Heart left ventricle (tissue), 16 donors: ENCODE results near the gene PGM2. TPM values are rescaled to one million over a fixed set of nuclear protein-coding genes. Genes with fewer than 3 reads are reported as not detected.
A peak's percentile ranks its signal among the peaks of the same experiment; 100 is the strongest.

ENCODE experiments used
- ATAC-seq, 4 donors: fragments of 200-7000 bp; cut with Tn5 transposase; one replicate each; pipeline ENCODE4 v1.9.1; 2020 to 2022; ENCODE audit warnings: moderate library complexity in 4 of 4, mild to moderate bottlenecking in 3 of 4, moderate number of reproducible peaks in 1 of 4
- DNase-seq, 5 donors: peaks; one replicate each; pipeline ENCODE4 v3.0.0-alpha.2; 2020
- H3K27ac ChIP-seq, 12 donors: fragments of 200-600 bp; sonication (generic) in 4 of 12; one replicate each; pipeline versions ENCODE4 v1.5.0 to v1.8.0; 2016 to 2022; ENCODE audit warnings: mild to moderate bottlenecking in 2 of 12
- H3K27me3 ChIP-seq, 9 donors: fragments of 200-600 bp; sonication (generic) in 2 of 9; one replicate each; pipeline versions ENCODE4 v1.5.1 to v1.8.0; 2016 to 2022; ENCODE audit warnings: mild to moderate bottlenecking in 3 of 9
- H3K36me3 ChIP-seq, 9 donors: fragments of 200-600 bp; sonication (generic) in 2 of 9; one replicate each; pipeline versions ENCODE4 v1.5.0 to v1.8.0; 2018 to 2022; ENCODE audit warnings: mild to moderate bottlenecking in 2 of 9
- H3K4me1 ChIP-seq, 12 donors: fragments of 200-600 bp; sonication (generic) in 4 of 12; one replicate each; pipeline versions ENCODE4 v1.5.0 to v1.8.0; 2016 to 2022; ENCODE audit warnings: mild to moderate bottlenecking in 3 of 12
- H3K4me3 ChIP-seq, 12 donors: fragments of 200-600 bp; sonication (generic) in 4 of 12; one replicate each; pipeline versions ENCODE4 v1.5.0 to v1.8.0; 2017 to 2022; ENCODE audit warnings: mild to moderate bottlenecking in 9 of 12, moderate library complexity in 4 of 12
- H3K9me3 ChIP-seq, 12 donors: fragments of 200-600 bp; sonication (generic) in 4 of 12; one replicate each; pipeline versions ENCODE4 v1.5.0 to v1.8.0; 2016 to 2022; ENCODE audit warnings: mild to moderate bottlenecking in 1 of 12
- POLR2A ChIP-seq, 2 donors: fragments of 450-650 bp; IDR thresholded peaks; one replicate each; pipeline ENCODE4 v1.6.1; 2017; ENCODE audit warnings: antibody characterized with exemption in 2 of 2, mild to moderate bottlenecking in 2 of 2, moderate library complexity in 2 of 2
- WGBS, 4 donors: extraction: QIAGEN DNeasy Blood & Tissue Kit in 2 of 4; methylation state at CpG; one replicate each; pipeline versions ENCODE4 v1.1.5 to v1.1.7; 2013 to 2018; 5-methylcytosine and 5-hydroxymethylcytosine counted together
- intact Hi-C, 10 donors: fragments of 100-400 bp; cut with DNase I; formaldehyde crosslinking; loops; one replicate each; pipeline versions ENCODE4 v1.11.1 to v1.14.2; 2022
- polyA plus RNA-seq, 2 donors: library from polyadenylated mRNA; stranded (reverse); fragments of 200-250 nt; gene quantifications; one replicate each; pipeline ENCODE4 v1.2.3, GENCODE V29; 2013
- total RNA-seq, 9 donors: library from RNA; depleted of rRNA in 2 of 9; stranded (reverse); fragments of >200 nt in 2 of 9; fragmentation: NEBNext Ultra II Directional in 3 of 9; extraction: Animal tissue kit (Norgen Biotek cat#: 25700) in 3 of 9; gene quantifications; one replicate each; pipeline versions ENCODE4 v1.1.0 to v1.2.4, GENCODE V29; 2016 to 2023
- TF ChIP-seq, protein P1 (sequence below), 12 donors: fragments of 200-600 bp; sonication (generic) in 4 of 12; IDR thresholded peaks; one replicate each; pipeline versions ENCODE4 v1.5.0 to v1.8.0; 2018 to 2022; ENCODE audit warnings: antibody characterized with exemption in 12 of 12, mild to moderate bottlenecking in 5 of 12
- donor health status: ischemic (EF 13 %, LVEDD 7.1; RV severe dilation, severe dysfunction).
- donor health status: healthy with polysubstance abuse.
- donor health status: DM: no; HTN: yes; CAD: no.
- donor health status: DM: no; HTN: no; CAD: no.
- donor health status: ischemic (EF 25% LVEDD 6.9; RV normal size, moderate dysfunction).
- donor health status: ischemic (EF 25% LVEDD 5.7; RV mildly dilated, moderate dysfunction).
- donor health status: healthy.
- donor health status: DM: yes; HTN: yes; CAD: no.
- donor health status: ischemic (EF 35%, LVEDD 5.7; RV mildly dilated, moderate dysfunction).
- donor health status: nonischemic (EF 11% LVEDD 7.7; RV severe dilation, severe dysfunction).
- donor health status: DM: yes; HTN: yes; CAD: no.
- donor health status: PGD.
- donor health status: ischemic (EF 29% LVEDD 5.4; RV normal size, mild dysfunction).
- donor health status: nonischemic (EF 23%, LVEDD 6.1; RV moderate dilation, normal function).

The PGM2 gene
- total and polyA plus RNA-seq, 11 donors = 3.3 to 18.4 (median 8.5) TPM

DNA sequence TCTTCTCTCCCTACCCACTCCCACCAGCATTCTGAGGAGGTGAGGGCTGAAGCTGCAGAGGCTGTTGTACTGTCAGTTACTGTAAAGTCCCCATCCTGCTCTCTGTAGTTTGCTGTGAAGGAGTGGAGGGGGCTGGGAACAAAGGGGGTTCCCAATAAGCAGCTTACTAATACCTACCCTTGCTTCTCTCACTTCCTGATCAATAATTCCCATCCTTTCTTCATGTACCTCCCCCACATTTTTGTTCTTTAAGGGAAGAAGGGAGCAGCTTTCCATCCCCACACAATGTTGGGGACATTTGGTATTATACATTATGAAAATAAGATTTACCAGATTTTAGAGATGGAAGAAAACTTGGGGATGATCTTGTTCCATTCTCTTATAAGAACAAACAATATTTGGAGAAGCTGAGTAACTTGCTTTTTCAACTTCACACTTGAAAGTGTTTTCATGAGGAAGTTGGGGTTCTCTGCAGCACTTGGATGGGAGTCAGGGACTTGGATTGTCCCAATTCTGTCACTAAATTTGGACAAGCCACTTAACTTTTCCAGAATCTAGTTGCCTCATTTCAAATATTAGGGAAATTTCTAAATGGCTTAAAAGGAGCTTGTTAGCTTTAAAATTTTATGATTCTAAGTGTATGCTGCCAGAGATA is 69.8 kb downstream of the PGM2 start:
- DNase-seq (no peak), ATAC-seq (no peak)
- no peak for TF ChIP-seq POLR2A (IDR thresholded peaks at IDR 0.05)
- peaks cover 0 to 3% (median 0%) of the 10 kb centered on the region in 9 donors for H3K36me3 ChIP-seq
- H3K4me1 ChIP-seq = peaks cover 0 to 51% (median 19%) of the 10 kb centered on the region in 12 donors
- no peak overlapping the region for H3K27ac ChIP-seq
- no peaks in the 10 kb centered on the region for H3K9me3 ChIP-seq
- intact Hi-C loops = loop anchor here in 5 of 10 donors (2.0 to 10.0 kb wide), 4 partner anchors 74 to 212 kb away; partner anchors contain the start of gene RELL1 (in 1 of the 5)
- no peaks in the 10 kb centered on the region for H3K27me3 ChIP-seq
- H3K4me3 ChIP-seq = no peak overlapping the region

GRCh38 chr4:37902212-37902611 is 75.7 kb downstream of the PGM2 start:
- intact Hi-C loops = no loop called here
- Histone ChIP-seq H3K9me3 (no peaks in the 10 kb centered on the region), H3K27ac (no peak overlapping the region), H3K4me3 (no peak overlapping the region), H3K4me1 (peaks cover 0 to 25% (median 15%) of the 10 kb centered on the region in 12 donors), H3K27me3 (no peaks in the 10 kb centered on the region), H3K36me3 (peaks cover 0 to 28% (median 4%) of the 10 kb centered on the region in 9 donors)
- ATAC-seq (no peak), DNase-seq (no peak)
- TF ChIP-seq, protein P1, sequence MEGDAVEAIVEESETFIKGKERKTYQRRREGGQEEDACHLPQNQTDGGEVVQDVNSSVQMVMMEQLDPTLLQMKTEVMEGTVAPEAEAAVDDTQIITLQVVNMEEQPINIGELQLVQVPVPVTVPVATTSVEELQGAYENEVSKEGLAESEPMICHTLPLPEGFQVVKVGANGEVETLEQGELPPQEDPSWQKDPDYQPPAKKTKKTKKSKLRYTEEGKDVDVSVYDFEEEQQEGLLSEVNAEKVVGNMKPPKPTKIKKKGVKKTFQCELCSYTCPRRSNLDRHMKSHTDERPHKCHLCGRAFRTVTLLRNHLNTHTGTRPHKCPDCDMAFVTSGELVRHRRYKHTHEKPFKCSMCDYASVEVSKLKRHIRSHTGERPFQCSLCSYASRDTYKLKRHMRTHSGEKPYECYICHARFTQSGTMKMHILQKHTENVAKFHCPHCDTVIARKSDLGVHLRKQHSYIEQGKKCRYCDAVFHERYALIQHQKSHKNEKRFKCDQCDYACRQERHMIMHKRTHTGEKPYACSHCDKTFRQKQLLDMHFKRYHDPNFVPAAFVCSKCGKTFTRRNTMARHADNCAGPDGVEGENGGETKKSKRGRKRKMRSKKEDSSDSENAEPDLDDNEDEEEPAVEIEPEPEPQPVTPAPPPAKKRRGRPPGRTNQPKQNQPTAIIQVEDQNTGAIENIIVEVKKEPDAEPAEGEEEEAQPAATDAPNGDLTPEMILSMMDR (IDR thresholded peaks at IDR 0.05) = no peak
- TF ChIP-seq POLR2A (IDR thresholded peaks at IDR 0.05) = no peak
- 78 to 88% (median 86%) methylated on average over 7 of the region's 7 CpGs for WGBS, 4 donors

- Histone ChIP-seq H3K9me3 (no peaks in the 10 kb centered on the region), H3K27ac (no peak overlapping the region), H3K4me3 (no peak overlapping the region), H3K36me3 (peaks cover 0 to 28% (median 4%) of the 10 kb centered on the region in 9 donors), H3K4me1 (peaks cover 0 to 27% (median 12%) of the 10 kb centered on the region in 12 donors), H3K27me3 (no peaks in the 10 kb centered on the region)
- DNase-seq = no peak
- intact Hi-C loops = no loop called here
- TF ChIP-seq, protein P1 (IDR thresholded peaks at IDR 0.05) = no peak
- no peak for TF ChIP-seq POLR2A (IDR thresholded peaks at IDR 0.05)
- 70 to 84% (median 79%) methylated on average over 9 of the region's 9 CpGs for WGBS, 4 donors
- no peak for ATAC-seq
These were observed 76.5 kb downstream of the PGM2 start for GRCh38 chr4:37902738-37903693.

GRCh38 chr4:37903901-37904300 is 77.4 kb downstream of the PGM2 start:
- intact Hi-C loops = no loop called here

More at GRCh38 chr4:37903901-37904300, 77.4 kb downstream of the PGM2 start:
- peaks cover 0 to 34% (median 16%) of the 10 kb centered on the region in 12 donors for H3K4me1 ChIP-seq
- peak overlapping the region in 1 of 12 donors; percentile 17 for H3K27ac ChIP-seq
- WGBS, 4 donors = 89 to 91% (median 90%) methylated on average over 3 of the region's 3 CpGs
- no peak for DNase-seq
- H3K27me3 ChIP-seq = no peaks in the 10 kb centered on the region
- no peak for TF ChIP-seq POLR2A (IDR thresholded peaks at IDR 0.05)
- TF ChIP-seq, protein P1 (IDR thresholded peaks at IDR 0.05) = no peak
- H3K4me3 ChIP-seq = no peak overlapping the region
- no peak for ATAC-seq
- no peaks in the 10 kb centered on the region for H3K9me3 ChIP-seq
- H3K36me3 ChIP-seq = peaks cover 0 to 28% (median 4%) of the 10 kb centered on the region in 9 donors
